GM23248 (cell line): ENCODE results near the gene NSMF. TPM values are rescaled to one million over a fixed set of nuclear protein-coding genes. Genes with fewer than 3 reads are reported as not detected.

Experiments
- DNase-seq: peaks from one replicate; pipeline ENCODE4 v3.0.0-alpha.2; 2015
- H2AFZ ChIP-seq: fragments of 200-600 bp; sonication (generic); 2 replicates; pipeline ENCODE4 v1.6.1; 2016; ENCODE audit warnings: antibody characterized with exemption
- H3F3A ChIP-seq: fragments of 200-600 bp; sonication (generic); 2 replicates; pipeline ENCODE4 v1.6.1; 2016; ENCODE audit warnings: mild to moderate bottlenecking, antibody characterized with exemption, mixed run types; ENCODE audit not compliant: insufficient read depth
- H3K27ac ChIP-seq: fragments of 200-600 bp; sonication (generic); 2 replicates; pipeline ENCODE4 v1.5.1; 2016; ENCODE audit warnings: mild to moderate bottlenecking
- H3K27me3 ChIP-seq: fragments of 200-600 bp; sonication (generic); replicated peaks from 2 replicates; pipeline ENCODE4 v1.6.1; 2016; ENCODE audit warnings: mild to moderate bottlenecking; ENCODE audit not compliant: insufficient read depth
- H3K36me3 ChIP-seq: fragments of 200-600 bp; sonication (generic); 2 replicates; pipeline ENCODE4 v1.6.1; 2016; ENCODE audit warnings: low read depth, mild to moderate bottlenecking
- H3K4me1 ChIP-seq: fragments of 200-600 bp; sonication (generic); 2 replicates; pipeline ENCODE4 v1.6.1; 2016; ENCODE audit warnings: mild to moderate bottlenecking; ENCODE audit not compliant: insufficient read depth
- H3K4me2 ChIP-seq: fragments of 200-600 bp; sonication (generic); one replicate; pipeline ENCODE4 v1.6.1; 2016; ENCODE audit warnings: mild to moderate bottlenecking; ENCODE audit not compliant: unreplicated experiment
- H3K4me3 ChIP-seq: fragments of 200-600 bp; sonication (generic); 2 replicates; pipeline ENCODE4 v1.5.1; 2016; ENCODE audit warnings: mild to moderate bottlenecking
- H3K79me2 ChIP-seq: fragments of 200-600 bp; sonication (generic); 2 replicates; pipeline ENCODE4 v1.6.1; 2016; ENCODE audit warnings: mild to moderate bottlenecking; ENCODE audit not compliant: insufficient read depth
- H3K9ac ChIP-seq: fragments of 200-600 bp; sonication (generic); 2 replicates; pipeline ENCODE4 v1.6.1; 2016; ENCODE audit warnings: mild to moderate bottlenecking
- H3K9me2 ChIP-seq: fragments of 200-600 bp; sonication (generic); 2 replicates; pipeline ENCODE4 v1.6.1; 2016; ENCODE audit warnings: mixed run types, mild to moderate bottlenecking, moderate library complexity; ENCODE audit not compliant: insufficient read depth
- H3K9me3 ChIP-seq: fragments of 200-600 bp; sonication (generic); one replicate; pipeline ENCODE4 v1.6.1; 2017; ENCODE audit warnings: low read depth
- H4K20me1 ChIP-seq: fragments of 200-600 bp; sonication (generic); 2 replicates; pipeline ENCODE4 v1.6.0; 2016; ENCODE audit not compliant: insufficient read depth
- EZH2 ChIP-seq: fragments of 200-600 bp; sonication (generic); IDR thresholded peaks from 2 replicates; pipeline ENCODE4 v1.6.1; 2018; ENCODE audit warnings: antibody characterized with exemption, mild to moderate bottlenecking; ENCODE audit not compliant: insufficient read depth, poor library complexity, severe bottlenecking
- EZH2phosphoT487 ChIP-seq: fragments of 200-600 bp; sonication (generic); IDR thresholded peaks from 2 replicates; pipeline ENCODE4 v1.6.1; 2018; ENCODE audit warnings: antibody characterized with exemption, moderate library complexity, mild to moderate bottlenecking, low read depth; ENCODE audit not compliant: insufficient read depth
- WGBS, 2 experiments: methylation state at CpG; one replicate each; pipeline ENCODE4 v1.1.6; 2015 to 2017; ENCODE audit warnings: low lambda C conversion rate in 2 of 2, low coverage in 1 of 2; ENCODE audit errors: missing lambda C conversion rate in 2 of 2; 5-methylcytosine and 5-hydroxymethylcytosine counted together
- in situ Hi-C: fragments of 300-500 bp; cut with MboI; formaldehyde crosslinking; loops from 2 replicates; pipeline ENCODE4 v1.15.0; 2020
- polyA plus RNA-seq: library from polyadenylated mRNA; unstranded; fragments of >200 nt; fragmentation: Nextera tagmentation; extraction: Ambion mirVana; gene quantifications from 2 replicates; pipeline ENCODE4 v1.2.1, GENCODE V29; 2016
- total RNA-seq: library from RNA; depleted of rRNA; stranded (reverse); fragments of >200 nt; shearing (Covaris generic); gene quantifications from 2 replicates; pipeline ENCODE4 v1.2.3, GENCODE V29; 2014

Gene NSMF
- total and polyA plus RNA-seq, 2 experiments from 2014 or later = 13.5 to 29.1 TPM

DNA sequence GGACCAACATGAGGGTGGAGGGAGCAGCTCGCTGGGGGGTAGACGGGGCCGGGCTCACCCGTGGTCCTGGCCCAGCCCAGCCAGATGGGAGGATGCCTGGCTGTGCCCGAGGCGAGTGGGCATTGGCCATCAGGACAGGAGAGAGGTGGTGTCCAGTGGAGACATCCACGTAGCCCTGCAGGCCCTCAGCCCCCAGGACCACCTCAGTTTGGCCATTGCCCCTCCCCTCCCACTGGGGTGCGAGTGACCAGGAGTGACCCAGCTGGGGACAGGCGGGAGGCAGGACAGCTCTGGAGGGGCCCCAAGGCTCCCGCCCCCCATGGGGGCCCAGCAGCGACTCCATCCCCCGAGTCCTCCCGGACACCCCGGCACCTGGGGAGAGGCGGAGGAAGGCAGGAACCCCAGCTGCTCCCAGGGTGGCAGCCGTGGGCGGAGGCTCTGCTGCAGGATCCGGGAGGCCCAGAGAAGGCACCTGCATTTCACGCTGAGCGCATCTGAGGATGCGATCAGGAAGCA is 27.7 kb downstream of the NSMF start:
- no peaks in the 10 kb centered on the region for H3F3A ChIP-seq
- no peak overlapping the region for H3K27ac ChIP-seq
- no peaks in the 10 kb centered on the region for H3K79me2 ChIP-seq
- in situ Hi-C loops = no loop called here
- H3K9me3 ChIP-seq = no peaks in the 10 kb centered on the region
- TF ChIP-seq EZH2 (no peak), EZH2phosphoT487 (no peak)
- no peaks in the 10 kb centered on the region for H3K9me2 ChIP-seq
- DNase-seq = no peak
- H3K27me3 ChIP-seq = no peaks in the 10 kb centered on the region
- no peak overlapping the region for H3K9ac ChIP-seq
- 71 to 79% methylated on average over 9 to 20 of the region's 21 CpGs for WGBS, 2 experiments
- no peak overlapping the region for H3K4me2 ChIP-seq
- no peaks in the 10 kb centered on the region for H3K36me3 ChIP-seq
- no peak overlapping the region for H2AFZ ChIP-seq
- no peak overlapping the region for H3K4me3 ChIP-seq
- no peaks in the 10 kb centered on the region for H4K20me1 ChIP-seq
- no peaks in the 10 kb centered on the region for H3K4me1 ChIP-seq

DNA sequence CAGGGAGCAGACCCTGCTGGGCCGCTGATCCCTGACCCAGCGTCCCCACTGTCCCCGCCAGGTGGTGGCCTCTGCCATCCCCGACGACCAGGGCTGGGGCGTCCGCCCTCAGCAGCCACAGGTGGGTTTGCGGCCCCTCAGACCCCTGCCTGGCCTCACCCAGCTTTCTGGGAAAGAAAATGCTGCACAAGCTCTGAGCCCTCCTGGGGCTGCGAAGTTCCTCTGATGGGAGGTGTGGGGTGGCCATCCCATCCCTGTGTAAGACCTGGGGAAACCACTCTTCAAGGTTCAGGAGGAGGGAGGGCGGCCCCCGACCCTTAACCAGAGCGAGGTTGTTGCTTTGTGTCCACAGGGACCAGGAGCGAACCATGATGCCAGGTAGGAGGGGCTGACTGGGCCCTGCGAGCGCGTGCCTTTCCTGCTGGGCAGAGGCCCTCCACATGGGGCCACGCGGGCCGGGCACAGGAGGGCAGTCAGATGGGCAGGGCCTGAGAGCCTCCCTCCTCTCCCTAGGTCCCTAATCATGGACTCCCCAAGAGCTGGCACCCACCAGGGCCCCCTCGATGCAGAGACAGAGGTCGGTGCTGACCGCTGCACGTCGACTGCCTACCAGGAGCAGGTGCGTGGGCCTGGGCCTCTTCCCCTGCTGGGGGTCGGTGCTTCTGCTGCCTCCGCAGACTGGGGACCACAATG is 28.3 kb downstream of the NSMF start:
- Histone ChIP-seq H3K27me3 (no peaks in the 10 kb centered on the region), H3K9me2 (no peaks in the 10 kb centered on the region), H3K9ac (no peak overlapping the region), H3K9me3 (no peaks in the 10 kb centered on the region), H2AFZ (no peak overlapping the region), H3K4me3 (no peak overlapping the region), H3K4me1 (no peaks in the 10 kb centered on the region), H3K79me2 (no peaks in the 10 kb centered on the region), H3K36me3 (no peaks in the 10 kb centered on the region), H3F3A (no peaks in the 10 kb centered on the region), H3K4me2 (no peak overlapping the region), H4K20me1 (no peaks in the 10 kb centered on the region), H3K27ac (no peak overlapping the region)
- TF ChIP-seq EZH2phosphoT487 (no peak), EZH2 (no peak)
- DNase-seq = no peak
- WGBS, 2 experiments = 68 to 74% methylated on average over 23 to 27 of the region's 27 CpGs
- in situ Hi-C loops = no loop called here

GRCh38 chr9:137429974-137430722 is 29.0 kb downstream of the NSMF start:
- Histone ChIP-seq H3K9ac (no peak overlapping the region), H3K27ac (no peak overlapping the region), H3K36me3 (no peaks in the 10 kb centered on the region), H3K9me2 (no peaks in the 10 kb centered on the region), H3K79me2 (no peaks in the 10 kb centered on the region), H3K4me2 (no peak overlapping the region), H3K4me1 (no peaks in the 10 kb centered on the region), H2AFZ (no peak overlapping the region), H3K27me3 (no peaks in the 10 kb centered on the region), H3K4me3 (no peak overlapping the region), H4K20me1 (no peaks in the 10 kb centered on the region), H3K9me3 (no peaks in the 10 kb centered on the region), H3F3A (peaks cover 6% of the 10 kb centered on the region)
- TF ChIP-seq EZH2phosphoT487 = no peak
- TF ChIP-seq EZH2 = no peak
- WGBS, 2 experiments = 40 to 48% methylated on average over 20 to 34 of the region's 34 CpGs
- no peak for DNase-seq
- in situ Hi-C loops = no loop called here

DNA sequence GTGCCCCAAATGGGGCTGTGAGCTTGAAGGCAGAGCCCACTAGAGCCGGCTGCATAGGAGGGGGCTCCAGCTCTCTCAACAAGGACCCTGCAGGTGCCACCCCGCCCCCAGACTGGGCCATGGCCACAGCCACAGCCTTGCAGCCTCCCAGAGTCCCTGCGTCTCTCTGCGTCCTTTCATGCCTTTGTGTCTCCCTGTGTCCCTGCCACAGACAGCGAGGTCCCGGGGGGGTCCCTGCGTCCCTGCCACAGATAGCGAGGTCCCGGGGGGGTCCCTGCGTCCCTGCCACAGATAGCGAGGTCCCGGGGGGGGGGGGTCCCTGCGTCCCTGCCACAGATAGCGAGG is 29.6 kb downstream of the NSMF start:
- in situ Hi-C loops = no loop called here
- no peak for DNase-seq
- H3K9me3 ChIP-seq = no peaks in the 10 kb centered on the region

More for the DNA sequence above, 29.6 kb downstream of the NSMF start:
- no peak overlapping the region for H3K9ac ChIP-seq
- 49 to 59% methylated on average over 5 to 14 of the region's 14 CpGs for WGBS, 2 experiments
- H3F3A ChIP-seq = peaks cover 12% of the 10 kb centered on the region
- no peak overlapping the region for H2AFZ ChIP-seq
- TF ChIP-seq EZH2 = no peak
- TF ChIP-seq EZH2phosphoT487 = no peak
- H3K4me1 ChIP-seq = no peaks in the 10 kb centered on the region
- no peaks in the 10 kb centered on the region for H3K36me3 ChIP-seq
- no peaks in the 10 kb centered on the region for H3K27me3 ChIP-seq
- H3K4me2 ChIP-seq = no peak overlapping the region
- no peaks in the 10 kb centered on the region for H3K9me2 ChIP-seq
- H3K27ac ChIP-seq = no peak overlapping the region
- no peak overlapping the region for H3K4me3 ChIP-seq
- no peaks in the 10 kb centered on the region for H3K79me2 ChIP-seq
- no peaks in the 10 kb centered on the region for H4K20me1 ChIP-seq
